ENCODE measurements around the gene PRR33.

Gene PRR33

DNA sequence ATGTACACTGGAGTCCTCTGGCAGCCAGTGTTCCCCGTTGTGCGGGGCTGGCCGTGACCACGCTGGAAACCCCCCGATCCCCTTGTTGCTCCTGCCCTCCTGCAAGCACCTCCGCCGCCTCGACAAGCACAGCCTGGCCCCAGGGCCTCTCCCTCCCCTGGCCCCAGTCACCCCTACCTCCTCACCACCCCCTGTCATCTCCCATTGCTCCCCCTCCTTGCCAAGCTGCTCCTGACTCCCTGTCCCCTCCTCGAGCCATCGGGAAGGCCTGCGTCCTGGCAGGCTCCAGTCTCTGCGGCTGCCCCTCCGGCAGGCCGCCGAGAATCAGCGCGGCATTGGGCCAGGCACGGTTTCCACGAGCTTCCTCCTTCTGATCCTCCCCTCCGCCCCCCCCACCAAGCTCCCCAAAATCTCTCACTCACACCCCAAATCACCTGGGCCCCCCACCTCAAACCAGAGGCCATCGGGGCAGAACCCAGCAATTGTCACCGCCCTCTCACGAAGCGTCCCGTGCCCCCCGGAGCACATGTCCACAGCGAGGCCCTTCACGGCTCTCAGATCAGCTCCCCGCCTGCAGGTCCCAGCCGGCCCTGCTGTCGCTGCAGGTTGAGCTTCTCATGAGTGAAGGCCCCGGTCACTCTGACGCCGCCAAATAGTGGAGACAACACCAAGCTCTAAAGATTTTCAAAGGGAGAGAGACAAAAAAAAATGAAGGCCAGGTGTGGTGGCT lies 44.5 kb downstream of the PRR33 start:
- DNase-seq (ENCODE audit: low spot score) = no peak

GRCh38 chr11:1846453-1846932 lies 45.2 kb downstream of the PRR33 start:
- no peak for DNase-seq (ENCODE audit: low spot score)

DNA sequence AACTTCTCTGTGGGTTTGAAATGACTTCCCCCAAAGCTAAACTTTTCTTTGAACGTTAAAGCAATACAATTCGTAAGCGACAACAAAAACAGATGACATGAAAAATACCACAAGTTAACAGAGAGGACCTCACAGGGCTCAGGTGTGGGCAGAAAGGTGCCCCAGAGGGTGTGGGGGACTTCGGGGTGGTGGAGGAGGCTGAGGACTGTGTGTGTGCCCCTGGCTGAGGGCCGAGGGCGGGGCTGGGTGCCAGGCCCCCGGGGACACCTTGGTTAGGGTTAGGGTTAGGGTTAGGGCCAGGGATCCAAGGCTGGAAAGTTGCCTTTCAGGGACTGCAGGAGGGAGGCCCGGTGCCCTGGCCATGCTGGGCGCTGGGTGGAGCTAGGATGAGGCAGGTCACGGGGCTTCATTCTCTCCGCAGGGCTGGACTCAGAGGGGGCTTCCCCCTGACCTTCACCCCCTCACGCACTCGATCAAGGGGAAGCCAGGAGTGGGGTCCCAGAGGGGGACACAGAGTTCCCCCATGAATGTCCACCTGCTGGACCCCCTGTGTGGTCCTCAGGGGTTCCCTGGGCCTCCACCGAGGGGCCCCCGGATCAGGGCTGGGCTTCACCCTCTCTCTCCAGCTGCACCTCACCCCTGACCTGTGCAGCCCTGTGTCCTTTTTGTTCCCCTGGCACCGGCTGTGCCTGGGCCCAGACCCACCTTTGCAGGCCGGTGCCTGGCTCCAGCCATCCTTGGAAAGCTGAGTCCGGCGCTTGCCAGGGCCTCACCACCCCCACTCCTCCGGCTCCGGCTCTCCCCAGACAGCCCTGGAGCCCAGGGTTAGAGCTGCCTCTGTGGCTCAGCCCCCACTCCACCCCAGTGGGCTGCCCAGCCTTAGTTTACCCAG lies 45.9 kb downstream of the PRR33 start:
- no peak for DNase-seq (ENCODE audit: low spot score)

- no peak for DNase-seq (ENCODE audit: low spot score)
These were observed 46.6 kb downstream of the PRR33 start for GRCh38 chr11:1845095-1845429.

- DNase-seq (ENCODE audit: low spot score) = no peak
These were observed 47.2 kb downstream of the PRR33 start for GRCh38 chr11:1844221-1845094.

GRCh38 chr11:1843796-1844195 lies 47.9 kb downstream of the PRR33 start:
- DNase-seq (ENCODE audit: low spot score) = no peak

- no peak for DNase-seq (ENCODE audit: low spot score)
These were observed 48.6 kb downstream of the PRR33 start for GRCh38 chr11:1843098-1843473.

GRCh38 chr11:1842149-1843097 lies 49.3 kb downstream of the PRR33 start:
- DNase-seq (ENCODE audit: low spot score) = no peak

DNA sequence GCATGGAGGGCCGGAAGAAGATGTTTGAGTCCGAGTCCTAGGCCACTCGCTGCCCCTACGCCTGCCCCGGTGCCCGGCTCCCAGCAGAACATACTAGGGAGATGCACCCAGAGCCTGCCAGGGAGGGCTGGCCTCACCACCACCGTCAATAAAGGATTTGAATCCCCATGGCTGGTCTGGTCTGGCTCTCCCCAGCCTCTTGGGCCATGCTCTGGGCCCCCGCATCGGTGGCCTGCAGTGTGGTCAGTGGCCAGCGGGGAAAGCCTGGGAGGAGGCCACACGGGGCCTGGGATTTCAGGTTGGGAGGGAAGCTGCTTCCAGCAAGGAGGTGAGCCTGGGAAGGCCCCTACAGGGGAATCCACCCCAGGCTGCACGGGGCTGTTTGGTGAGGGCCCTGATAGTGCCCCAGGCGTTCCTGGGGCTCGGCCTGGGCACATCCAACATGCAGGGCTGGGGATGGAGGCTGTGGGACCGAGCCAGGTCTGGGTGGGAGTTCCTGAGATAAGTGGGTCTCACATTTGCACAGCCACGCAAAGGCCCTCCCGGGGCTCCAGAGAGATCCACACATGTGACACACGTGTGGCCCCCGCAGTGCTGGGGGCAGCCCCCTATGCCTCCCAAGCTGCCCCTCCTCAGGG lies 50.1 kb downstream of the PRR33 start:
- no peak for DNase-seq (ENCODE audit: low spot score)

DNA sequence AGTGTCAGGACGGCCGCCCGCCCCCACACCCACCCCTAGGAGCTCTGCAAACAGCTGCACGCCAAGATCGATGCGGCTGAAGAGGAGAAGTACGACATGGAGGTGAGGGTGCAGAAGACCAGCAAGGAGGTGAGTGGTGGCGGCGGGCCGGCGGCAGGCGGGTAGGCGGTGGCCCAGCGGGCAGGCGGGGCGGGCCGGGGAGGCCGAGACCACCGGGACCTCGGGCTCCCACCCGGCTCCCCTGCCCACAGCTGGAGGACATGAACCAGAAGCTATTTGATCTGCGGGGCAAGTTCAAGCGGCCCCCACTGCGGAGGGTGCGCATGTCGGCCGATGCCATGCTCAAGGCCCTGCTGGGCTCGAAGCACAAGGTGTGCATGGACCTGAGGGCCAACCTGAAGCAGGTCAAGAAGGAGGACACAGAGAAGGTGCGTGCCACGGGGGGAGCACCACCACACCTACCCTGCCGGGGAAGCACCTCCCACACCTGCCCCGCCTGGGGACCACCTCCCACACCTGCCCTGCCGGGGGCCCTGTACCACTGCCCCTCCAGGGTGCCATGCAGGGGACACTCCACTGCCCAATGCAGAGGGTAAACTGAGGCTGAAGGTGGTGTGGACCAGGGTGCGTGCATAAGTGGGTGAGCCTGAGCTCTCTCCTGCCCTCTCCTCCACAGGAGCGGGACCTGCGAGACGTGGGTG lies 50.8 kb downstream of the PRR33 start:
- no peak for DNase-seq (ENCODE audit: low spot score)

DNA sequence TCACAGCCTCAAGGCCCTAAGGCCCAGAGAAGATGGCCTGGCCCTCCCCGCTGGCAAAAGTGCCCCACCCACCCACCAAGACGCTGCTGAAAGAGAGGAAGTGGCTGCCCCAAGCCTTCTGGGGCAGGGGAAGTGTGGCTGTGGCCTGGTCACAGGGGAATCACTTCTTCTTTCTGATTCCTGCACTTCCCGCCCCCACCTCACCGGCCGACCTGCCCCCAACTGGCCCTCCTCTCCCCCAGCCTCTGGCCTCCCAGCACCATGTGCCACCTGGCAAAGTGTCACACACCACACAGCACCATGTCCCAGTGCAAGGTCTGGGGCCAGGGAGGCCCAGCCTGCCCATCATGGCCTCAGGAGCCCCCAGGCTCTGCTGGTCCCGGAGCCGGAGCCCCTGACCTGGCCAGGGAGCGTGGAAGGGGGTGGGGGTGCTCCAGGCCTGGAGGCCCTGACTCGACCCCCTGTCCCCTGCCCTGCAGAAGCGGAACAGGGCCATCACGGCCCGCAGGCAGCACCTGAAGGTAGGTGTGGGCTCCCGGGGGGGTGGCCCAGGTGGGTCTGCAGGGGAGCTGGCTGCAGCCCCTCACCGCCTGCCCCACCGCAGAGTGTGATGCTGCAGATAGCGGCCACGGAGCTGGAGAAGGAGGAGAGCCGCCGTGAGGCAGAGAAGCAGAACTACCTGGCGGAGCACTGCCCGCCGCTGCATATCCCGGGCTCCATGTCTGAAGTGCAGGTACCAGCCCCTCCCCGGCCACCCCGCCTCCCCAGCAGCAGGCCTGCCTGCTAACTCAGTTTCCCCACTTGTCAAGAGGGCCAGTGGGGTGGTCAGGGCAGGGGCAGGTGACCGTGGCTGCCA lies 51.5 kb downstream of the PRR33 start:
- DNase-seq (ENCODE audit: low spot score) = no peak

- no peak for DNase-seq (ENCODE audit: low spot score)
These were observed 52.3 kb downstream of the PRR33 start for GRCh38 chr11:1839204-1839923.

DNA sequence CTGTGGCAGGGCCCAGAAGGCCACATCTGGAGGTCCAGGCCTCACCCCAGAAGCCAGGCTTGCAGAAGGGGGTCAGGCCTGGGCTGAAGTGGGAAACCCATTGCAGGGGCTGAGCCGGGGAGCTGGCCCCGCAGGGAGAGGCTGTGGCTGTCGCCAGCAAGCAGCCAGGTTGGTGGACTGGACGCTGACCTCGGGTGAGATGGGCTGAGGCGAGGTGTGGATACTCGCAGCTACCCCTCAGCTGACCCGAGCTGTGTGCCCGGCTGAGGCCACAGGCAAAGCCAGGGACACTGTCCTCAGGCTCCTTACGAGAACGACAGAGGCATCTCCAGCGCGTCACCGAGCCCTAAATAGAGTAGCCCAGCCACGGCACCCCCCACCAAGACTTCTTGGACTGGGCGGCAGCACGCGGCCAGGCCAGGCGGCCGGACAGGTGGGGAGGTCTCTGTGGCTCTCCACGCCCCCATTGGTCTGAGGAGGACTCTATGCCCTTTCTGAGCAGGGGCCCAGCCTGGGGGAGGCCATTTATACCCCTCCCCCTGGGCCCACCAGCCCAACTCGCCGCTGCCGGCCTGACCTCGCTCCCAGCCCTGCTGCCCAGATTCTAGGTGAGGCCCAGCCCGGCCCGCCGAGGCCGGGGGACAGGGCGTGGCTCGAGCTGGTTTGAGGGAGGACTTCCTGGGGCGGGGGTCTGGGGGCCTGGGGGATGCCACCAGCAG lies 53.1 kb downstream of the PRR33 start, which contains the start of gene TNNI2:
Gene TNNI2, plus strand, starts transcription at position 556 of the 719 bp plus-strand sequence. CDS start 716 bp downstream, outside the sequence.
- no peak for DNase-seq (ENCODE audit: low spot score)

All from putamen (tissue), 1 donor.